Caki2 (cell line): ENCODE measurements around the gene DNAAF9. TPM values are rescaled to one million over a fixed set of nuclear protein-coding genes. Genes with fewer than 3 reads are reported as not detected.
A peak's percentile ranks its signal among the peaks of the same experiment; 100 is the strongest.

Experiments used
- DNase-seq: peaks from one replicate; pipeline ENCODE4 v3.0.0-alpha.2; 2015; ENCODE audit warnings: low read depth
- in situ Hi-C: cut with HindIII; loops from 2 replicates; pipeline ENCODE4 v1.10.0; 2016; ENCODE audit warnings: low sequenced_read_pairs, low pct_unique_long_range_greater_than_20kb, mixed read lengths
- total RNA-seq: library from RNA; depleted of rRNA; stranded (reverse); fragments of >200 nt; shearing (Covaris generic); gene quantifications from 2 replicates; pipeline ENCODE4 v1.2.3, GENCODE V29; 2014; ENCODE audit warnings: low replicate concordance; rRNA removed

DNAAF9 gene
- total RNA-seq, 1 experiment from 2014 or later = 5.7 TPM

- DNase-seq = no peak
- in situ Hi-C loops = no loop called here
Observed at GRCh38 chr20:3383878-3384495, 23.5 kb downstream of the DNAAF9 start.

DNA sequence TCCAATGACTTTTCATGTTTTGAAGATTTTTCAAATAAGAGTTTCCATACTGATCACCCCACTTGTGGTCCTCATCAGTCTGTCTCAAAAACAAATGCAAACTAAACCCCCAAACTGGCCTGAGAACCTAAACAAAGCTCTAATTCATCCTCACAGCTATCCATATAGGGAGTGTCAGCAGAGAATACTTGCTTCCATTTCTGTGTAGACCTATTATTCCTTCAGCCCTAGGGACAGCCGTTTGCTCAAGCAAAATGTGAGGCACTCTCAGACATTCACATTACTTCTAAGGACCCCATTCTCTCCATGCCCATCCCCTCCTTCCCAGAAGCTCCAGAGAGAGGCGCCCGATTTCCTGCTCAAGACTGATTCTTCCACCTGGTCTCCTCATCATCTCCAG is 24.6 kb downstream of the DNAAF9 start:
- in situ Hi-C loops = no loop called here
- no peak for DNase-seq

DNA sequence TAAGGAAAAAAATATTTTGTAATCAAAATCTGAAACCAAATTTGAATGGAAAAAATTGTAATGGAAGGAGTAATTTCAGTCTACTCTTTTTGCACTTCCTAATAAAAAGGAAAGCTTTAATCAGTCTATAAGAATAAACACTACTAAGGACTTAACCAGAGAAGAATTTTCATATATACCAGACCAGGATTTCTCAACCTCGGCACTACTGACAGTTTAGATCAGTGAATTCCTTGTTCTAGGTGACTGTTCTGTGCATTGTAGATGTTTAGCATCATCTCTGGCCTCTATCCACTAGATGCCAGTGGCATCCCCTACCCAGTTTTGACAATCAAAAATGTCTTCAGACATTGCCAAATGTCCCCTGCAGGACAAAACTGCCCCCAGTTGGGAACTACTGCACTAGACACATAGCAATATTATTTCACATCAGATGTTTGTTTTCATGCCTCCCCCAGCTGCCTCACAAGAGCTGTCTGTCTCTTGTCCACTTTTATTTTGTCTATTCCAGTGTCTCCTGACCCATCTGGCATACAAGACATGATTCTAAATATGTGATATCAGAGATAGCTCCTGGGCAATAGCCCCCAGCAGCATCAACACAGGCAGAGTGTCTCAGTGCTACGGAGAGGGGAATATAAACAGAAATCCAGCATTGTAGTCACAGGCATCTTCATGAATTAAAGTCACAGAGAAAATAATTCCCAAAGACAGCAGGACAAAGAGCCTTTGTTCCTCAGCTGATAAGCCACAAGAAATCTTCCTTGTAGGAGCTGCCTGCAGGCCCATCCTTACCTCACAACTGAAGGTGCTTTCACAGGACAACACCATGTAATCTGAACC is 27.0 kb downstream of the DNAAF9 start:
- in situ Hi-C loops = no loop called here
- DNase-seq = no peak

DNA sequence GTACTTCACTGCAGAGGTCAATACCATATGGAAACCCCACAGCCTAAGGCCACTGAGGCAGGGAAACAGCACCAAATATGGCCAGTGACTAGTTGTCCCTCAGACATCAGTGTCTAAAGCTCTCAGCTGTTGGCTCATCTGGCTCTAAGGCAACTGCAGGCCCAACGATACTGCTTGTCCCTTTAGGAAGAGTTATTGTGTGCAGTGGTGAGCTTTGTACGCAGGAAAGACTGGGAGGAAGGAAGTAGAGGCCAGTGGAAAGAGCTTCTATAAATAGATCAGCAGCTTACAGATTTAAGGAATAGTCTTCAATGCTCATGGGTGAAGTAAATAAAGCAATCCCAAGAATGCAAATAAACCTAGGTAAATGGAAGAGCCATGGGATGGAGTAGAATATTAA is 29.3 kb downstream of the DNAAF9 start:
- in situ Hi-C loops = no loop called here
- no peak for DNase-seq

DNA sequence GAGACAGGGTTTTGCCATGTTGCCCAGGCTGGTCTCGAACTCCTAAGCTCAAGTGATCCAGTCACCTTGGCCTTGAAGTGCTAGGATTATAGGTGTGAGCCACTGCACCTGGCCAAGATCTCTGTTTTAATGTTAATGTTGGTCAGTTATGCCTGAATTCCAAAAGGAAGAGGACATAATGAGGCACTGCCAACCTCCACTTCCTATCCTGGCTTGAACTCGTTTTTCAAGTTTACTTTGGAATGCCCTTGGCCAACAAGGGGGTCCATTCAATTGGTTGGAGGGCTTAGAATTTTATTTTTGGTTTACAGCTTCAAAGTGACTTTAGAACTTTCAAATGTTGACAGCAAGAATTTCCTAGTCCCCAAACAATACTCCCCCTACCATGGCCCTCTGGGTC is 29.8 kb downstream of the DNAAF9 start:
- in situ Hi-C loops = no loop called here
- DNase-seq = no peak

GRCh38 chr20:3374296-3374695 is 33.2 kb downstream of the DNAAF9 start:
- in situ Hi-C loops = no loop called here
- peak; percentile 29 for DNase-seq

- in situ Hi-C loops = no loop called here
- no peak for DNase-seq
Observed at GRCh38 chr20:3371754-3372153, 35.7 kb downstream of the DNAAF9 start.

DNA sequence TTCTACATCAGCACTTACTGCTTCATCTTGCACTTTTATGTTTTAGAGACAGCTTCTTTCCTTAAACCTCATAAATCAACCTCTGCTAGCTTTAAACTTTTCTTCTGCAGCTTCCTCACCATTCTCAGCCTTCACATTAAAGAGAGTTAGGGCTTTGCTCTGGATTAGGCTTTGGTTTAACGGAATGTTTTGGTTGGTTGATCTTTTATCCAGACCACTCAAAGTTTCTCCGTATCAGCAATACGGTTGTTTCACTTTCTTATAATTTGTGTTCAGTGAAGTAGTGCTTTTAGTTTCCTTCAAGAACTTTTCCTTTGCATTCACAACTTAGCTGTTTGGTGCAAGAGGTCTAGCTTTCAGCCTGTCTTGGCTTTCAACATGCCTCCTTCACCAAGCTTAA is 40.4 kb downstream of the DNAAF9 start:
- in situ Hi-C loops = no loop called here
- no peak for DNase-seq

- in situ Hi-C loops = no loop called here
- no peak for DNase-seq
Observed at GRCh38 chr20:3364323-3365013, 43.0 kb downstream of the DNAAF9 start.

DNA sequence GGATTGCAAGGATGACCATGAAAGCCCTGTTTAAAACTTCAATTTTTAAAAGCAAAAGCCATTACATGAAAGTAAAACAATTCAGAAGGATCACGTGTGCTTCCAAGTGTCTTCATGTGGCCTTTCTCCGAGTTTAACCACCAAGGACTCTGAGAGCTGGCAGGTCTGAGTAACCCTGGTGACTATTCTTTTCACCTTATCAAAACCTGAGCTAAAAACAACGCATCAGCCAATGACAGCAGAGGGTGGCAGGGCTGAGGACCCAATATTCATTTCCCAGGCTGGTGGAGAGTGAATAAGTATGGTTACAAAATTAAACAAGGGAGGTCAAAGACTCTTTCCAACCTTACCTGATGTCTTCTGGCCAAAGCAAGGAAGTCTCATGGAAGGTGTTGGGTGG is 46.7 kb downstream of the DNAAF9 start:
- DNase-seq = no peak
- in situ Hi-C loops = no loop called here

DNA sequence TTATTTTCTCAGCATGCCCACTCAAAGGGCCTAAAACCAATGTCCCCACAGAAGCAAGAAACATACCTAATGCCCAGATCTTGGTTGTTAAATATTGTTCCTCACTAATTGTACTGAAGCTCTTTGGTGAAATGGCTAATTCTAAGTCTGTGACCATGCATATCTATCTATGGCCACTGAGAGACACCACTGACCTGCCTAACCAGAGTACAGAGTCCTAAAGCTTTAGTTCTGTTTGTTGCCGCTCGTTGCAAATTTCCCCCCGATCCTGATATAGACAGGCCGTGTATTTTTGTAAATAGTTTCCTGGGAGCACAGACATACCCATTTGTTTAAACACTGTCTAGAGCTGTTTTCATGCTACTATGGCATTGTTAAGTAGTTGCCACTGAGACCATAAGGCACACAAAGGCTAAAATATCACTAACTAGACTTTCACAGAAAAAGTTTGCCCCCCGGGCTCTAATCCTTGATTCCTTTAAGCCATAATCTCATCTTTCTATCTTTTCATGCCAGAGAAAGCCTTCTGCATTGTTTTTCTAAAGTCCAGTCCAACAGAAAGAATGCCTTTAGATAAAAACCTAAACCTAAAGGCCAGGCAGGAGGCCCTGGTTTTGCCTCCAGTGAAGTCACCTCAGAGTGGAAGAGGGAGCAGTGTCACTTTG is 48.7 kb downstream of the DNAAF9 start:
- no peak for DNase-seq
- in situ Hi-C loops = no loop called here

Other genes starting within 250 kb of the DNAAF9 start
- 6.4 and 7.1 TPM in 2 replicates for gene FASTKD5, start 247.8 kb downstream of the DNAAF9 start, total RNA-seq
- gene UBOX5, start 247.8 kb downstream of the DNAAF9 start, total RNA-seq = 3.6 and 6.3 TPM in 2 replicates
- 1.9 and 4.6 TPM in 2 replicates for gene LZTS3, start 234.1 kb downstream of the DNAAF9 start, total RNA-seq
- 51.5 and 57.1 TPM in 2 replicates for gene DDRGK1, start 203.0 kb downstream of the DNAAF9 start, total RNA-seq
- 103 and 121 TPM in 2 replicates for gene ITPA, start 198.2 kb downstream of the DNAAF9 start, total RNA-seq
- 0.17 and 2.1 TPM in 2 replicates for gene SLC4A11, start 168.5 kb downstream of the DNAAF9 start, total RNA-seq
- 9.0 and 15.3 TPM in 2 replicates for gene ATRN, start 63.3 kb upstream of the DNAAF9 start, total RNA-seq